HepG2 (cell line): ENCODE measurements around the gene GABRP. TPM values are rescaled to one million over a fixed set of nuclear protein-coding genes. Genes with fewer than 3 reads are reported as not detected.

ENCODE experiments used
- ATAC-seq: fragments of 200-7000 bp; cut with Tn5 transposase; 3 replicates; pipeline ENCODE4 v1.9.1; 2020; ENCODE audit warnings: mild to moderate bottlenecking, moderate library complexity
- BruUV-seq: library from RNA; stranded (reverse); fragments of 400-500 nt; replicated peaks from 2 replicates; lab custom pipeline; 2021; lab: Mats Ljungman, UMichigan
- CTCF ChIA-PET: fragments of 300-600 bp; formaldehyde crosslinking; extraction: SDS; loops from one replicate; lab custom pipeline; 2021; ENCODE audit warnings: low total read pairs, inconsistent platforms, low intra/inter-chr PET ratio; lab: Yijun Ruan, JAX
- POLR2A ChIA-PET: fragments of 350-600 bp; sonication (Branson Sonifier 250); formaldehyde crosslinking; loops from one replicate; lab custom pipeline; 2020; ENCODE audit warnings: antibody characterized with exemption, inconsistent platforms; lab: Yijun Ruan, JAX
- DNase-seq: peaks from one replicate; pipeline ENCODE4 v3.0.0-alpha.2; 2015; ENCODE audit warnings: low spot score
- FAIRE-seq: peaks from 3 replicates; lab custom pipeline; 2011; peaks lifted over from hg19 to GRCh38; lab: Jason Lieb, UNC
- H2AFZ ChIP-seq: one replicate; pipeline ENCODE4 v1.6.1; 2011; ENCODE audit warnings: low read length, inconsistent platforms
- H3K27ac ChIP-seq: fragments of 300-600 bp; 3 replicates; pipeline ENCODE4 v1.8.0; 2011; ENCODE audit warnings: mixed run types, mild to moderate bottlenecking, mixed read lengths, low read length, inconsistent platforms; ENCODE audit not compliant: insufficient read depth; ENCODE audit errors: extremely low read length
- H3K27me3 ChIP-seq, 2 experiments: fragments of 200-600 bp in 1 of 2; 2 replicates in 1 of 2; 3 replicates in 1 of 2; pipeline versions ENCODE4 v1.6.0 to v1.8.0; 2011; ENCODE audit warnings: low read length in 2 of 2, mild to moderate bottlenecking in 2 of 2, moderate library complexity in 2 of 2, inconsistent platforms in 1 of 2; ENCODE audit not compliant: insufficient read depth in 2 of 2, control insufficient read depth in 1 of 2
- H3K36me3 ChIP-seq, 2 experiments: fragments of 200-600 bp in 1 of 2; replicated peaks in 1 of 2; 2 replicates in 1 of 2; 3 replicates in 1 of 2; pipeline versions ENCODE4 v1.5.1 to v1.8.0; 2011; ENCODE audit warnings: low read length in 2 of 2, inconsistent platforms in 1 of 2; ENCODE audit not compliant: insufficient read depth in 2 of 2, control insufficient read depth in 1 of 2
- H3K4me1 ChIP-seq: 2 replicates; pipeline ENCODE4 v1.5.1; 2012; ENCODE audit warnings: low read length, inconsistent platforms; ENCODE audit not compliant: insufficient read depth
- H3K4me2 ChIP-seq: 2 replicates; pipeline ENCODE4 v1.6.0; 2011; ENCODE audit warnings: low read depth, low read length, inconsistent platforms
- H3K4me3 ChIP-seq, 3 experiments: fragments of 200-600 bp in 1 of 3; sonication (generic), shearing (Covaris generic) in 1 of 3; replicated peaks in 1 of 3; 2 replicates each; pipeline ENCODE4 v1.5.1; 2011 to 2016; ENCODE audit warnings: low read length in 3 of 3, inconsistent platforms in 2 of 3, low read depth in 2 of 3, mild to moderate bottlenecking in 2 of 3, control low read depth in 1 of 3, mixed read lengths in 1 of 3; ENCODE audit not compliant: insufficient read depth in 1 of 3
- H3K79me2 ChIP-seq: one replicate; pipeline ENCODE4 v1.6.1; 2011; ENCODE audit warnings: low read length, inconsistent platforms; ENCODE audit not compliant: insufficient read depth
- H3K9ac ChIP-seq: 2 replicates; pipeline ENCODE4 v1.6.0; 2011; ENCODE audit warnings: mild to moderate bottlenecking, low read depth, low read length, inconsistent platforms; ENCODE audit not compliant: insufficient read depth
- H3K9me3 ChIP-seq: 2 replicates; pipeline ENCODE4 v1.5.1; 2012; ENCODE audit warnings: mild to moderate bottlenecking, low read length
- H4K20me1 ChIP-seq: 2 replicates; pipeline ENCODE4 v1.6.0; 2011; ENCODE audit warnings: inconsistent platforms, mild to moderate bottlenecking, low read length, moderate library complexity; ENCODE audit not compliant: insufficient read depth
- GATAD2A ChIP-seq: IDR thresholded peaks from 2 replicates; pipeline ENCODE4 v1.6.1; 2016
- ZNF260 ChIP-seq: sonication (generic); formaldehyde crosslinking; IDR thresholded peaks from 2 replicates; pipeline ENCODE4 v1.4.0; 2020; ENCODE audit warnings: missing genetic modification reagents, low read depth, mild to moderate bottlenecking, borderline replicate concordance
- ZNF296 ChIP-seq: sonication (generic); formaldehyde crosslinking; conservative IDR thresholded peaks from 2 replicates; pipeline ENCODE4 v1.5.0; 2020; ENCODE audit warnings: mild to moderate bottlenecking, missing genetic modification reagents
- ZNF557 ChIP-seq: sonication (generic); formaldehyde crosslinking; IDR thresholded peaks from 2 replicates; pipeline ENCODE4 v1.4.0; 2020; ENCODE audit warnings: missing genetic modification reagents
- ZSCAN21 ChIP-seq: sonication (generic); formaldehyde crosslinking; IDR thresholded peaks from 2 replicates; pipeline ENCODE4 v1.8.0; 2022; ENCODE audit warnings: mild to moderate bottlenecking, missing genetic modification reagents, moderate library complexity, borderline replicate concordance
- WGBS: methylation state at CpG from one replicate; pipeline ENCODE4 v1.1.6; 2017; ENCODE audit warnings: low lambda C conversion rate; 5-methylcytosine and 5-hydroxymethylcytosine counted together
- in situ Hi-C: cut with HindIII; loops from 2 replicates; pipeline ENCODE4 v1.10.0; 2017; ENCODE audit warnings: low pct_unique_long_range_greater_than_20kb; ENCODE audit not compliant: extremely low pct_ligation_motif_present
- intact Hi-C: fragments of 100-400 bp; cut with micrococcal nuclease; formaldehyde crosslinking; loops from one replicate; pipeline ENCODE4 v1.10.0; 2022; ENCODE audit not compliant: unreplicated experiment
- polyA plus RNA-seq, 8 experiments: library from polyadenylated mRNA; depleted of rRNA in 3 of 8; stranded (reverse) in 7 of 8; unstranded in 1 of 8; fragments of >200 nt; fragmentation: Illumina TruSeq in 4 of 8; extraction: Trizol in 4 of 8; gene quantifications; 2 replicates each; pipeline versions ENCODE4 v1.2.1 to v1.2.3, GENCODE V29; 2011 to 2016; ENCODE audit warnings: low read depth in 4 of 8, missing spikeins in 1 of 8, mixed read lengths in 1 of 8; ENCODE audit not compliant: insufficient read depth in 1 of 8
- total RNA-seq, 5 experiments: library from RNA; depleted of rRNA; stranded (reverse); fragments of >200 nt; fragmentation: Illumina TruSeq; extraction: Trizol; gene quantifications; 2 replicates each; pipeline ENCODE4 v1.2.3, GENCODE V29; 2016; ENCODE audit warnings: low read depth in 1 of 5
- TF ChIP-seq, protein P1 (sequence below): sonication (generic); formaldehyde crosslinking; IDR thresholded peaks from 2 replicates; pipeline ENCODE4 v1.4.0; 2020; ENCODE audit warnings: missing genetic modification reagents; ENCODE audit errors: not compliant biosample characterization
- TF ChIP-seq, protein P2 (sequence below): sonication (generic); formaldehyde crosslinking; IDR thresholded peaks from 2 replicates; pipeline ENCODE4 v1.4.0; 2020; ENCODE audit warnings: missing genetic modification reagents, borderline replicate concordance

GABRP gene
- total and polyA plus RNA-seq, 2 of the 13 experiments (the other 11 are each of a cell fraction or from before 2014, with no cell fraction given): not detected

DNA sequence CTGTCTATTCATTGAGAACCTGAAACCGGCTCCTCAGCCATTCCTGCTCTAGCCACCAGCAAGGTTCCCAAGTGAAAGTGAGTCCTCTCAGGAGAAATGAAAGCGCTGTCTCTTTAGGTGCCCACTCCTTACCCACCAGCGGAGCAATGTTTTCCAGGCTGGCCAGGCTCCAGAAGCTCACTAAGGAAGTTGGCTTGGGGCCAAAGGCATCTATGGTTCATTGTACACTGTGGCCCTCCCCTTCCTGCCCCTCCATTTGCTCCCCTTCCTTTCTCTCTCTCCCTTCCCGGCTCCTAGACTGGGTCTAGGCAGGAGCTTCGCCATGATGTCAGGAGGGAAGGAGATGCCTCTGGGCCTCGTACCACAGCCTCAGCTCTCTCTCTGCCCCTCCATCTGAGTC lies 1.1 kb upstream of the GABRP start:
- Histone ChIP-seq H3K4me3 (no peak overlapping the region), H4K20me1 (no peaks in the 10 kb centered on the region), H3K4me2 (no peak overlapping the region), H2AFZ (no peak overlapping the region), H3K9ac (no peak overlapping the region), H3K4me1 (no peaks in the 10 kb centered on the region), H3K9me3 (no peaks in the 10 kb centered on the region), H3K27ac (no peak overlapping the region), H3K27me3 (peaks cover 0 to 1% of the 10 kb centered on the region in 2 experiments; a peak in 1 of 5 replicates), H3K79me2 (no peaks in the 10 kb centered on the region), H3K36me3 (no peaks in the 10 kb centered on the region)
- TF ChIP-seq, protein P1, sequence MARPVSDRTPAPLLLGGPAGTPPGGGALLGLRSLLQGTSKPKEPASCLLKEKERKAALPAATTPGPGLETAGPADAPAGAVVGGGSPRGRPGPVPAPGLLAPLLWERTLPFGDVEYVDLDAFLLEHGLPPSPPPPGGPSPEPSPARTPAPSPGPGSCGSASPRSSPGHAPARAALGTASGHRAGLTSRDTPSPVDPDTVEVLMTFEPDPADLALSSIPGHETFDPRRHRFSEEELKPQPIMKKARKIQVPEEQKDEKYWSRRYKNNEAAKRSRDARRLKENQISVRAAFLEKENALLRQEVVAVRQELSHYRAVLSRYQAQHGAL (CRISPR knock-in tag): no peak
- no peak for TF ChIP-seq ZNF557 (CRISPR knock-in tag)
- BruUV-seq: no TSS peak
- WGBS: 8% methylated on average over 4 of the region's 6 CpGs
- ChIA-PET CTCF (no interaction called here), POLR2A (no interaction called here)
- intact Hi-C loops: no loop called here
- in situ Hi-C loops: no loop called here
- FAIRE-seq: no peak
- no peak for DNase-seq
- no peak for ATAC-seq

- ChIA-PET CTCF (no interaction called here), POLR2A (no interaction called here)
- TF ChIP-seq GATAD2A (CRISPR knock-in tag): no peak
- TF ChIP-seq, protein P2, sequence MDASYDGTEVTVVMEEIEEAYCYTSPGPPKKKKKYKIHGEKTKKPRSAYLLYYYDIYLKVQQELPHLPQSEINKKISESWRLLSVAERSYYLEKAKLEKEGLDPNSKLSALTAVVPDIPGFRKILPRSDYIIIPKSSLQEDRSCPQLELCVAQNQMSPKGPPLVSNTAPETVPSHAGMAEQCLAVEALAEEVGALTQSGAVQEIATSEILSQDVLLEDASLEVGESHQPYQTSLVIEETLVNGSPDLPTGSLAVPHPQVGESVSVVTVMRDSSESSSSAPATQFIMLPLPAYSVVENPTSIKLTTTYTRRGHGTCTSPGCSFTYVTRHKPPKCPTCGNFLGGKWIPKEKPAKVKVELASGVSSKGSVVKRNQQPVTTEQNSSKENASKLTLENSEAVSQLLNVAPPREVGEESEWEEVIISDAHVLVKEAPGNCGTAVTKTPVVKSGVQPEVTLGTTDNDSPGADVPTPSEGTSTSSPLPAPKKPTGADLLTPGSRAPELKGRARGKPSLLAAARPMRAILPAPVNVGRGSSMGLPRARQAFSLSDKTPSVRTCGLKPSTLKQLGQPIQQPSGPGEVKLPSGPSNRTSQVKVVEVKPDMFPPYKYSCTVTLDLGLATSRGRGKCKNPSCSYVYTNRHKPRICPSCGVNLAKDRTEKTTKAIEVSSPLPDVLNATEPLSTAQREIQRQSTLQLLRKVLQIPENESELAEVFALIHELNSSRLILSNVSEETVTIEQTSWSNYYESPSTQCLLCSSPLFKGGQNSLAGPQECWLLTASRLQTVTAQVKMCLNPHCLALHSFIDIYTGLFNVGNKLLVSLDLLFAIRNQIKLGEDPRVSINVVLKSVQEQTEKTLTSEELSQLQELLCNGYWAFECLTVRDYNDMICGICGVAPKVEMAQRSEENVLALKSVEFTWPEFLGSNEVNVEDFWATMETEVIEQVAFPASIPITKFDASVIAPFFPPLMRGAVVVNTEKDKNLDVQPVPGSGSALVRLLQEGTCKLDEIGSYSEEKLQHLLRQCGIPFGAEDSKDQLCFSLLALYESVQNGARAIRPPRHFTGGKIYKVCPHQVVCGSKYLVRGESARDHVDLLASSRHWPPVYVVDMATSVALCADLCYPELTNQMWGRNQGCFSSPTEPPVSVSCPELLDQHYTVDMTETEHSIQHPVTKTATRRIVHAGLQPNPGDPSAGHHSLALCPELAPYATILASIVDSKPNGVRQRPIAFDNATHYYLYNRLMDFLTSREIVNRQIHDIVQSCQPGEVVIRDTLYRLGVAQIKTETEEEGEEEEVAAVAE (CRISPR knock-in tag): no peak
- TF ChIP-seq ZNF260 (CRISPR knock-in tag): no peak
- TF ChIP-seq ZNF296: no peak
- TF ChIP-seq ZSCAN21 (CRISPR knock-in tag): no peak
- FAIRE-seq: no peak
- H3K9me3 ChIP-seq: no peaks in the 10 kb centered on the region
- H3K4me2 ChIP-seq: no peak overlapping the region
- intact Hi-C loops: no loop called here
- no peak overlapping the region for H2AFZ ChIP-seq
- no peaks in the 10 kb centered on the region for H4K20me1 ChIP-seq
- ATAC-seq: no peak
- 2% methylated on average over 3 of the region's 3 CpGs for WGBS
- H3K27me3 ChIP-seq: peaks cover 0 to 1% of the 10 kb centered on the region in 2 experiments; a peak in 2 of 5 replicates
- no TSS peak for BruUV-seq
- no peak overlapping the region for H3K9ac ChIP-seq
- in situ Hi-C loops: no loop called here
- no peaks in the 10 kb centered on the region for H3K79me2 ChIP-seq
- DNase-seq: no peak
- no peak overlapping the region for H3K4me3 ChIP-seq
- H3K4me1 ChIP-seq: no peaks in the 10 kb centered on the region
- H3K36me3 ChIP-seq: no peaks in the 10 kb centered on the region
- no peak overlapping the region for H3K27ac ChIP-seq
Observed at GRCh38 chr5:170785416-170785815, 1.9 kb downstream of the GABRP start.
